GM12878 (cell line): Measurements from ENCODE around the gene ANAPC4. TPM values are rescaled to one million over a fixed set of nuclear protein-coding genes. Genes with fewer than 3 reads are reported as not detected.

Experiments
- ATAC-seq: fragments of 200-7000 bp; cut with Tn5 transposase; 3 replicates; pipeline ENCODE4 v1.9.1; 2020; ENCODE audit warnings: mild to moderate bottlenecking, moderate library complexity
- BruUV-seq: library from RNA; stranded (reverse); fragments of 400-500 nt; replicated peaks from 2 replicates; lab custom pipeline; 2021; lab: Mats Ljungman, UMichigan
- CTCF ChIA-PET: fragments of 300-600 bp; sonication (Branson Sonifier 250); formaldehyde crosslinking; extraction: SDS; loops from one replicate; lab custom pipeline; 2021; ENCODE audit warnings: inconsistent platforms; lab: Yijun Ruan, JAX
- POLR2A ChIA-PET: fragments of 350-600 bp; formaldehyde crosslinking; extraction: SDS; loops from one replicate; lab custom pipeline; 2021; ENCODE audit warnings: inconsistent platforms; lab: Charles Lee
- RAD21 ChIA-PET: fragments of 300-600 bp; sonication (Branson Sonifier 250); formaldehyde crosslinking; loops from one replicate; lab custom pipeline; 2023; ENCODE audit warnings: antibody characterized with exemption; ENCODE audit not compliant: unreplicated experiment; lab: Charles Lee
- SMC1A ChIA-PET: fragments of 300-600 bp; sonication (Branson Sonifier 250); formaldehyde crosslinking; loops from one replicate; lab custom pipeline; 2023; ENCODE audit not compliant: unreplicated experiment, uncharacterized antibody; lab: Charles Lee
- DNase-seq: peaks from one replicate; pipeline ENCODE4 v3.0.0-alpha.2; 2011; ENCODE audit warnings: low read depth, low spot score
- FAIRE-seq: peaks from 3 replicates; lab custom pipeline; 2011; peaks lifted over from hg19 to GRCh38; lab: Jason Lieb, UNC
- H2AFZ ChIP-seq: 2 replicates; pipeline ENCODE4 v1.6.0; 2011; ENCODE audit warnings: low read depth, low read length, control low read depth; ENCODE audit not compliant: control insufficient read depth
- H3K27ac ChIP-seq: 2 replicates; pipeline ENCODE4 v1.5.1; 2011; ENCODE audit warnings: control low read depth; ENCODE audit not compliant: control insufficient read depth, insufficient read depth
- H3K27me3 ChIP-seq, 2 experiments: replicated peaks in 1 of 2; 2 replicates each; pipeline versions ENCODE4 v1.6.0 to v1.6.1; 2011; ENCODE audit warnings: low read length in 1 of 2; ENCODE audit not compliant: control insufficient read depth in 2 of 2, insufficient read depth in 2 of 2
- H3K36me3 ChIP-seq, 2 experiments: 2 replicates each; pipeline ENCODE4 v1.5.1; 2011; ENCODE audit warnings: low read length in 1 of 2; ENCODE audit not compliant: control insufficient read depth in 2 of 2, insufficient read depth in 2 of 2
- H3K4me1 ChIP-seq: 2 replicates; pipeline ENCODE4 v1.6.1; 2011; ENCODE audit warnings: mild to moderate bottlenecking, low read length, moderate library complexity, mixed read lengths; ENCODE audit not compliant: control insufficient read depth, insufficient read depth
- H3K4me2 ChIP-seq: 2 replicates; pipeline ENCODE4 v1.6.0; 2011; ENCODE audit warnings: control low read depth; ENCODE audit not compliant: control insufficient read depth, insufficient read depth
- H3K4me3 ChIP-seq: fragments of 200-600 bp; sonication (generic); 2 replicates; pipeline ENCODE4 v1.5.1; 2016
- H3K79me2 ChIP-seq: 2 replicates; pipeline ENCODE4 v1.6.0; 2011; ENCODE audit warnings: low read length; ENCODE audit not compliant: control insufficient read depth, insufficient read depth
- H3K9ac ChIP-seq: 2 replicates; pipeline ENCODE4 v1.8.0; 2011; ENCODE audit warnings: low read length, control low read depth, mixed read lengths; ENCODE audit not compliant: control insufficient read depth, insufficient read depth
- H3K9me3 ChIP-seq: replicated peaks from 3 replicates; pipeline ENCODE4 v1.5.1; 2011; ENCODE audit warnings: mild to moderate bottlenecking, low read length; ENCODE audit not compliant: control insufficient read depth, insufficient read depth
- H4K20me1 ChIP-seq: 2 replicates; pipeline ENCODE4 v1.6.0; 2011; ENCODE audit not compliant: control insufficient read depth, insufficient read depth
- EZH2 ChIP-seq: IDR thresholded peaks from 2 replicates; pipeline ENCODE4 v1.6.1; 2012; ENCODE audit warnings: low read depth, mild to moderate bottlenecking, control low read depth, inconsistent platforms, low read length, borderline replicate concordance; ENCODE audit not compliant: control insufficient read depth
- GATAD2B ChIP-seq: fragments of 450-650 bp; conservative IDR thresholded peaks from 2 replicates; pipeline ENCODE4 v1.6.1; 2017; ENCODE audit warnings: low read depth, mild to moderate bottlenecking, moderate library complexity
- IKZF2 ChIP-seq, 2 experiments: fragments of 450-650 bp; IDR thresholded peaks; 2 replicates each; pipeline ENCODE4 v1.6.1; 2017; ENCODE audit warnings: mild to moderate bottlenecking in 2 of 2, moderate library complexity in 2 of 2
- NRF1 ChIP-seq: conservative IDR thresholded peaks from 2 replicates; pipeline ENCODE4 v1.6.1; 2011; ENCODE audit warnings: mild to moderate bottlenecking, low read depth, low read length, improper control_type of control experiment
- RCOR1 ChIP-seq: conservative IDR thresholded peaks from 2 replicates; pipeline ENCODE4 v1.6.1; 2012; ENCODE audit warnings: low read depth, low read length, improper control_type of control experiment
- SREBF2 ChIP-seq: IDR thresholded peaks from 2 replicates; pipeline ENCODE4 v1.6.1; 2012; ENCODE audit warnings: mild to moderate bottlenecking, low read length
- STAT1 ChIP-seq: fragments of 450-650 bp; conservative IDR thresholded peaks from 2 replicates; pipeline ENCODE4 v1.6.1; 2014; ENCODE audit warnings: antibody characterized with exemption, mild to moderate bottlenecking
- TAF1 ChIP-seq: IDR thresholded peaks from 2 replicates; pipeline ENCODE4 v1.6.1; 2011; ENCODE audit warnings: mild to moderate bottlenecking, low read depth, low read length, borderline replicate concordance
- ZBED1 ChIP-seq: IDR thresholded peaks from 2 replicates; pipeline ENCODE4 v1.6.1; 2016; ENCODE audit warnings: borderline replicate concordance
- WGBS: methylation state at CpG from one replicate; pipeline ENCODE4 v1.1.6; 2016; ENCODE audit warnings: low lambda C conversion rate; ENCODE audit not compliant: insufficient replicate concordance, insufficient coverage; ENCODE audit errors: missing lambda C conversion rate; 5-methylcytosine and 5-hydroxymethylcytosine counted together
- in situ Hi-C: fragments of 300-500 bp; cut with MboI; formaldehyde crosslinking; loops from 9 replicates; pipeline ENCODE4 v1.14.3; 2018; ENCODE audit warnings: mixed read lengths
- intact Hi-C: fragments of 100-400 bp; cut with micrococcal nuclease; formaldehyde crosslinking; loops from one replicate; pipeline ENCODE4 v1.14.2; 2022; ENCODE audit not compliant: unreplicated experiment
- polyA plus RNA-seq, 11 experiments: library from polyadenylated mRNA; depleted of rRNA in 4 of 11; unstranded in 6 of 11; stranded (reverse) in 5 of 11; fragments of >200 nt; fragmentation: Nextera tagmentation in 4 of 11; fragmentation: Illumina TruSeq in 1 of 11; extraction: Ambion mirVana in 4 of 11; extraction: Trizol in 1 of 11; gene quantifications; 1 replicate in 1 of 11; 2 replicates in 10 of 11; pipeline versions ENCODE4 v1.2.1 to v1.2.3, GENCODE V29; 2011 to 2016; ENCODE audit warnings: inconsistent platforms in 2 of 11, missing spikeins in 2 of 11, low read depth in 1 of 11
- total RNA-seq, 4 experiments: library from RNA; depleted of rRNA in 3 of 4; stranded (reverse); fragments of >200 nt in 3 of 4; fragmentation: Illumina TruSeq in 1 of 4; extraction: Trizol in 1 of 4; gene quantifications; 2 replicates each; pipeline versions ENCODE4 v1.2.1 to v1.2.3, GENCODE V29; 2013 to 2021

ANAPC4 gene
- total and polyA plus RNA-seq, 10 of the 15 experiments (the other 5 are each of a cell fraction or from before 2014, with no cell fraction given), result 16.3 to 50.2 (median 29.9) TPM

DNA sequence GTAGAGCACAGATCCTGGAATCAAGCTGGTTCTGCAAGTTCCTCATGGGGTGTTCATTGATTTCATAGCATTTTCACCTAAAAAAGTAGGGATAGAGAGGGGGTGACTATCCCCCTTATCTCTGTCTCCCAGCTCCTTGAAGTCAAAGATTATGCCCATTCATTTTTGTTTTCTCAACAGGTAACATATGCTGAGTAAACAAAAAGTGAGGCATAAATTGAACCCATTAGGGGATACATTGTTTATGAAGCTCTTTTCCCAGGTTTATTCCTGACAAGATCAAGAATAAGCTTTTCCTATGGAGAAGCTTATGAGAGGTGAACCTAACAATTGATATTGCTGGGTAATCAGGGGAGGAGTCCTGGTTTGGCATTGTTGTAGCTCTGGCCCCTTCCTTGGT lies 9.2 kb upstream of the ANAPC4 start:
- Histone ChIP-seq H3K79me2 (no peaks in the 10 kb centered on the region), H3K27me3 (no peaks in the 10 kb centered on the region), H4K20me1 (no peaks in the 10 kb centered on the region), H3K4me3 (no peak overlapping the region), H3K27ac (no peak overlapping the region), H3K4me2 (no peak overlapping the region)
- DNase-seq, result no peak
- RAD21 ChIA-PET, result interaction anchor here (0.8 to 3.6 kb wide), 11 partner anchors 10 to 387 kb away, joined by 3 to 20 read pairs (median 5); partner anchors contain the start of genes PI4K2B and ZCCHC4
- intact Hi-C loops (loop anchor here (1.0 to 2.0 kb wide), 2 partner anchors 188 to 387 kb away; no protein-coding TSS in a partner anchor), in situ Hi-C loops (loop anchor here (25.0 kb wide), 1 partner anchor 181 kb away; no protein-coding TSS in a partner anchor)
- no TSS peak for BruUV-seq
- no peak for ATAC-seq
- TF ChIP-seq TAF1, result no peak
- TF ChIP-seq ZBED1, result no peak
- TF ChIP-seq GATAD2B, result no peak
- TF ChIP-seq NRF1, result no peak
- no peak for TF ChIP-seq RCOR1
- no peak for TF ChIP-seq IKZF2 (IDR thresholded peaks at IDR 0.05)
- TF ChIP-seq, all 136 proteins: peak for 0
- no peak overlapping the region for H2AFZ ChIP-seq
- H3K36me3 ChIP-seq, result 0 out of 4 replicates have a peak, but pooled peaks cover 0 to 5% of the 10 kb centered on the region in 2 experiments
- POLR2A ChIA-PET, result interaction anchor here (1.1 to 2.4 kb wide), 2 partner anchors 9 to 10 kb away, joined by 3 to 8 read pairs; no protein-coding TSS in a partner anchor
- no peaks in the 10 kb centered on the region for H3K9me3 ChIP-seq
- CTCF ChIA-PET, result interaction anchor here (0.9 to 5.2 kb wide), 26 partner anchors 10 to 879 kb away, joined by 3 to 100 read pairs (median 9); partner anchors contain the start of genes ANAPC4, PI4K2B and ZCCHC4
- no peak for FAIRE-seq
- no peaks in the 10 kb centered on the region for H3K4me1 ChIP-seq
- SMC1A ChIA-PET, result interaction anchor here (0.6 to 5.0 kb wide), 19 partner anchors 10 to 531 kb away, joined by 3 to 38 read pairs (median 5); partner anchors contain the start of genes ANAPC4 and PI4K2B
- H3K9ac ChIP-seq, result no peak overlapping the region

- WGBS, result 65% methylated on average over 6 of the region's 6 CpGs
- H3K4me3 ChIP-seq, result no peak overlapping the region
- H3K4me2 ChIP-seq, result no peak overlapping the region
- no peak overlapping the region for H2AFZ ChIP-seq
- H3K9me3 ChIP-seq, result no peaks in the 10 kb centered on the region
- POLR2A ChIA-PET, result interaction anchor here (1.1 to 2.4 kb wide), 2 partner anchors 8 to 10 kb away, joined by 3 to 8 read pairs; no protein-coding TSS in a partner anchor
- RAD21 ChIA-PET, result interaction anchor here (0.8 to 3.6 kb wide), 10 partner anchors 9 to 208 kb away, joined by 3 to 20 read pairs (median 5); partner anchors contain the start of genes PI4K2B, SEPSECS and ZCCHC4
- BruUV-seq, result no TSS peak
- H3K36me3 ChIP-seq, result 0 out of 4 replicates have a peak, but pooled peaks cover 0 to 5% of the 10 kb centered on the region in 2 experiments
- no peak overlapping the region for H3K27ac ChIP-seq
- CTCF ChIA-PET, result interaction anchor here (0.9 to 5.2 kb wide), 22 partner anchors 10 to 879 kb away, joined by 3 to 100 read pairs (median 13); partner anchors contain the start of genes ANAPC4, PI4K2B and ZCCHC4
- in situ Hi-C loops, result loop anchor here (25.0 kb wide), 1 partner anchor 181 kb away; no protein-coding TSS in a partner anchor
- TF ChIP-seq SREBF2, result no peak
- TF ChIP-seq STAT1, result no peak
- TF ChIP-seq EZH2, result no peak
- SMC1A ChIA-PET, result interaction anchor here (0.6 to 5.0 kb wide), 15 partner anchors 10 to 532 kb away, joined by 3 to 38 read pairs (median 5); partner anchors contain the start of gene ANAPC4
- no peaks in the 10 kb centered on the region for H4K20me1 ChIP-seq
- ATAC-seq (no peak), FAIRE-seq (no peak), DNase-seq (no peak)
- intact Hi-C loops, result no loop called here
- H3K27me3 ChIP-seq, result no peaks in the 10 kb centered on the region
- no peaks in the 10 kb centered on the region for H3K4me1 ChIP-seq
- no peak overlapping the region for H3K9ac ChIP-seq
- no peaks in the 10 kb centered on the region for H3K79me2 ChIP-seq
Measured at GRCh38 chr4:25368315-25368714, 8.7 kb upstream of the ANAPC4 start.
